Naive thymus-derived CD8-positive, alpha-beta T cell (primary cell): Measurements from ENCODE around the gene GAD2. TPM values are rescaled to one million over a fixed set of nuclear protein-coding genes. Genes with fewer than 3 reads are reported as not detected.
"Not testable (repeated sequence)": the region's sequence is repeated elsewhere in the genome, so short reads cannot be mapped to it uniquely, and the experiment has no call there.

Source experiments
- ATAC-seq, 2 donors: fragments of 150-1000 bp; cut with Tn5 transposase in 1 of 2; sonication (Bioruptor Pico), chemical (Tn5 transposase) in 1 of 2; 1 replicate in 1 of 2; 2 replicates in 1 of 2; pipeline ENCODE4 v1.10.0; 2021; ENCODE audit warnings: mild to moderate bottlenecking in 2 of 2, moderate library complexity in 2 of 2
- POLR2A ChIA-PET: fragments of 350-600 bp; sonication (Branson Sonifier 250); formaldehyde crosslinking; loops from one replicate; lab custom pipeline; 2021; ENCODE audit warnings: antibody characterized with exemption; lab: Charles Lee
- DNase-seq, 10 donors: peaks; one replicate each; pipeline versions ENCODE4 v3.0.0 to v3.0.0-alpha.2; 2020 to 2022
- H3K27ac Mint-ChIP-seq, 10 donors: one replicate each; pipeline ENCODE4 v1.8.0; 2020 to 2022; ENCODE audit warnings: mild to moderate bottlenecking in 10 of 10, mixed read lengths in 10 of 10, moderate library complexity in 4 of 10, inconsistent platforms in 1 of 10
- H3K27me3 Mint-ChIP-seq, 5 donors: one replicate each; pipeline ENCODE4 v1.8.0; 2021 to 2022; ENCODE audit warnings: mixed read lengths in 5 of 5
- H3K36me3 Mint-ChIP-seq, 3 donors: one replicate each; pipeline ENCODE4 v1.8.0; 2020 to 2022; ENCODE audit warnings: mixed read lengths in 3 of 3, mild to moderate bottlenecking in 2 of 3, inconsistent platforms in 1 of 3
- H3K4me1 Mint-ChIP-seq, 4 donors: one replicate each; pipeline ENCODE4 v1.8.0; 2021 to 2022; ENCODE audit warnings: mixed read lengths in 4 of 4
- H3K4me3 Mint-ChIP-seq, 10 donors: one replicate each; pipeline ENCODE4 v1.8.0; 2020 to 2022; ENCODE audit warnings: mild to moderate bottlenecking in 10 of 10, mixed read lengths in 10 of 10, moderate library complexity in 6 of 10, inconsistent platforms in 1 of 10
- H3K9me3 Mint-ChIP-seq, 9 donors: one replicate each; pipeline ENCODE4 v1.8.0; 2020 to 2022; ENCODE audit warnings: mixed read lengths in 9 of 9, mild to moderate bottlenecking in 3 of 9, inconsistent platforms in 1 of 9, moderate library complexity in 1 of 9
- polyA plus RNA-seq, 3 donors: library from polyadenylated mRNA; unstranded; fragments of 300-500 nt; fragmentation: Illumina TruSeq; gene quantifications; one replicate each; pipeline ENCODE4 v1.2.3, GENCODE V29; 2021
- total RNA-seq, 8 experiments: library from RNA in 2 of 8; stranded (reverse) in 2 of 8; gene quantifications; one replicate each; pipeline ENCODE4 v1.2.3 and lab custom pipeline; 2021 to 2026

Gene GAD2
- total and polyA plus RNA-seq, 5 experiments from 2014 or later: not detected

DNA sequence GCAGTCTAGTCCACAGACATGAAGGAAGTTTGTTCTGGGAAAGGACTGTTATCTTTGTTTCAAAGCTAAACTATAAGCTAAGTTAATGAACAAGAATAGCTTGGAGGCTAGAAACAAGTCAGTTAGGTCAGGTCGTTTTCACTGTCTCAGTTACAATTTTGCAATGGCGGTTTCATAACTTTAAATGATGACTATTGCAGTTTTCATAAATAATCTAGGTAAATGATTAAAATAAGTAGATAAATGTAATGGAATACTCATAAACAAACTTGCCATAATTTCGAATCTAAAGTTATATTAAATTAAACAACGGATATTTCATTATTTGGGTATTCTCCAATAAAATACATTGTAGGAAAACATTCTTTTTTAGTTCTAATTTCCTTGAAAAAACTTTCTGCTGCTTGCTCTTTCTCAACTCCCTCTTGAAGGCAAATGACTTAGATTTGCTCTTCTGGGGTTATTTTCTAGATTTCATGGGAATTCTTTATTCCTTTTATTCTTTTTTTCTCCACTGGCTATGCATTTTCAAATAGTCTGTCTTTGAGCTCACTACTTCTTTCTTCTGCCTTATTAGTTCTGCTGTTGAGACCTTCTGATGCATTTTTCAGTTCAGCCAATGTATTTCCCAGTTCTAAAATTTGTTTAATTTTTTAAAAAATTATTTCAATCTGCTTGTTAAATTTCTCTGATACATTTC lies 117.8 kb downstream of the GAD2 start:
- H3K9me3 Mint-ChIP-seq: peaks cover 2 to 10% (median 7%) of the 10 kb centered on the region in 9 donors
- POLR2A ChIA-PET: interaction anchor here (1.3 kb wide), 1 partner anchor 115 kb away, joined by 3 read pairs; no protein-coding TSS in a partner anchor
- H3K4me3 Mint-ChIP-seq: no peak overlapping the region

DNA sequence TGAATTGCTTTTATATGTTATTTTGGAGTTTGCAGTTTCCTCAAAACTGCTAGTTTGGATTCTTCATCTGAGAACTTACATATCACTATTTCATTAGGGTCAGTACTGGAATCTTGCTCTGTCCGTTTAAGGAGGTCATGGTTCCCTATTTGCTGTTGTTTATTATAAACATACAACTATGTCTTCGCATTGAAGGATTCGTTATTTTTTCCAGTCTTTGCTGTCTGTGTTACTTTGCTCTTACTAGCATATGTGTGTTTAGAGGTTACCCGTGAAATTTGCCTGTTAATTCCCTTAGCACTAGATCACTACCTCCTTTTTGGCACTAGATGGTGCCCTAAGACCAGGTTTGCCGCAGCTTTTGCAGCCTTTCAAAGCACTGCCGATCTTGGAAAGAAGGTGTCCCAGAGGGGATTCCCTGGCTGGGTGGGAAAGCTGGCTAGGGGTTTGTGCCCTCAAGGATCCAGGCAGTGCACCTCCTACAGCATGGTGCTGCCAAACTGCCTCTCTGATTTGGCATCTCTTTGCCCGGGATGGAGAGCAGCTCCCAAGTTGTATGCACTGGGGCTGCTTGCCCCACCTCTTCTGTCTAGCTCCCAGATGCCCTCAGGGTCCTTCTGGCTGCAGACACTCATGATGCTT lies 118.5 kb downstream of the GAD2 start:
- POLR2A ChIA-PET: interaction anchor here (1.4 kb wide), 1 partner anchor 222 kb away, joined by 3 read pairs; no protein-coding TSS in a partner anchor
- Mint-ChIP-seq H3K9me3 (peaks cover 2 to 10% (median 7%) of the 10 kb centered on the region in 9 donors), H3K4me3 (peak overlapping the region; percentile 73 to 90 (median 83)), H3K27me3 (no peaks in the 10 kb centered on the region), H3K36me3 (peaks cover 0 to 8% (median 4%) of the 10 kb centered on the region in 3 donors), H3K27ac (peak overlapping the region; percentile 14 to 93 (median 60)), H3K4me1 (peaks cover 3 to 9% (median 6%) of the 10 kb centered on the region in 4 donors)
- ATAC-seq (peak; percentile 90 to 94), DNase-seq (peak; percentile 28 to 79 (median 69))

More for the DNA sequence above, 117.8 kb downstream of the GAD2 start:
- peak overlapping the region in 1 of 10 donors; percentile 53 for H3K27ac Mint-ChIP-seq
- peaks cover 0 to 8% (median 4%) of the 10 kb centered on the region in 3 donors for H3K36me3 Mint-ChIP-seq
- no peaks in the 10 kb centered on the region for H3K27me3 Mint-ChIP-seq
- ATAC-seq (no peak), DNase-seq (peak in 1 of 10 donors; percentile 5)
- H3K4me1 Mint-ChIP-seq: peaks cover 3 to 9% (median 7%) of the 10 kb centered on the region in 4 donors

DNA sequence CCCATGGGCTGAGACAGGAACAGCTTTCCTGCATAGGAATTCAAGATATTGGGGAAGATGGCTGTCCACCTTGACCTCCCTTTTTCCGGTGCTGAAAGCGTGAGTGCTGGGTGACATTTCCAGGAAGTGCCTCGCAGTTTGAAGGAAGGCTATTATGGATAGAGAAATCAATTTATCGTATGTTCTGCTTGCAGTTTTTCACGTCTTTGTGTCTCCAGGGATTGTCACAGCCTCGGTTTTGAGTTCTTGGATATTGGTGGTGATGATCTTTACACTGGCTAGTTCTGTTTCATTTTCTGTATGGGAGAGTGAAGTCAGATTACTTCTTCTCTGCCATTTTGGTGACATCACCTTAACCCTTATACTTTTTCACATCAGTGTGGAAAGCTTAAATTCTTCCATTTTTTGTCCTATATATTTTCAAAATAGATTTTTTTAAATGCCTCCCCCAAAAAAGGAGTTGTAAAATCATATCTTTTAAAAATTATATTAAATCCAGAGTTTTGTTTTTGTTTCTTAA lies 119.1 kb downstream of the GAD2 start:
- Mint-ChIP-seq H3K4me1 (peaks cover 3 to 9% (median 6%) of the 10 kb centered on the region in 4 donors), H3K36me3 (peaks cover 0 to 8% (median 4%) of the 10 kb centered on the region in 3 donors), H3K9me3 (peaks cover 2 to 10% (median 7%) of the 10 kb centered on the region in 9 donors), H3K27me3 (no peaks in the 10 kb centered on the region), H3K4me3 (peak overlapping the region; percentile 73 to 90 (median 83)), H3K27ac (peak overlapping the region; percentile 14 to 93 (median 60))
- ATAC-seq (peak; percentile 27 to 46), DNase-seq (no peak)
- POLR2A ChIA-PET: interaction anchor here (1.4 kb wide), 1 partner anchor 221 kb away, joined by 3 read pairs; no protein-coding TSS in a partner anchor

GRCh38 chr10:26336979-26337378 lies 120.4 kb downstream of the GAD2 start:
- peaks cover 5 to 12% (median 8%) of the 10 kb centered on the region in 4 donors for H3K4me1 Mint-ChIP-seq
- H3K27me3 Mint-ChIP-seq: no peaks in the 10 kb centered on the region
- H3K9me3 Mint-ChIP-seq: peaks cover 2 to 10% (median 7%) of the 10 kb centered on the region in 9 donors
- H3K27ac Mint-ChIP-seq: peak overlapping the region in 3 of 10 donors; percentile 0 to 30 (median 1)
- peaks cover 0 to 8% (median 4%) of the 10 kb centered on the region in 3 donors for H3K36me3 Mint-ChIP-seq
- ATAC-seq (no peak), DNase-seq (no peak)
- POLR2A ChIA-PET: no interaction called here
- peak overlapping the region in 2 of 10 donors; percentile 9 for H3K4me3 Mint-ChIP-seq

DNA sequence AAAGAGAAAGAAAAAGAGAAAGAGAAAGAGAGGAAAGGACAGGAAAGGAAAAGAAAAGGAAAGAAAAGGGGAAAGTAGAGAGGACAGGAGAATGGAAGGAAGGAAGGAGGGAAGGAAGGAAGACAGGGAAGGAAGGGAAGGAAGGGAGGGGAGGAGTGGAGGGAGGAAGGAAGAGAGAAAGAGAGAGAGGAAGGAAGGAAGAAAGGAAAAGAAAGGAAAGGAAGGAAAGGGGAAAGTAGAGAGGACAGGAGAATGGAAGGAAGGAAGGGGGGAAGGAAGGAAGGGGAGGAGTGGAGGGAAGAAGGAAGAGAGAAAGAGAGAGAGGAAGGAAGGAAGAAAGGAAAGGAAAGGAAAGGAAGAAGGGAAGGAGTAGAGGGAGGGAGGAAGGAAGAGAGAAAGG lies 125.1 kb downstream of the GAD2 start:
- no peaks in the 10 kb centered on the region for H3K27me3 Mint-ChIP-seq
- H3K27ac Mint-ChIP-seq: peak overlapping the region in 2 of 10 donors; percentile 1 to 69
- no peaks in the 10 kb centered on the region for H3K9me3 Mint-ChIP-seq
- H3K4me3 Mint-ChIP-seq: no peak overlapping the region
- peaks cover 0 to 5% (median 3%) of the 10 kb centered on the region in 4 donors for H3K4me1 Mint-ChIP-seq
- POLR2A ChIA-PET: no interaction called here
- ATAC-seq (no peak), DNase-seq (no peak)
- no peaks in the 10 kb centered on the region for H3K36me3 Mint-ChIP-seq

DNA sequence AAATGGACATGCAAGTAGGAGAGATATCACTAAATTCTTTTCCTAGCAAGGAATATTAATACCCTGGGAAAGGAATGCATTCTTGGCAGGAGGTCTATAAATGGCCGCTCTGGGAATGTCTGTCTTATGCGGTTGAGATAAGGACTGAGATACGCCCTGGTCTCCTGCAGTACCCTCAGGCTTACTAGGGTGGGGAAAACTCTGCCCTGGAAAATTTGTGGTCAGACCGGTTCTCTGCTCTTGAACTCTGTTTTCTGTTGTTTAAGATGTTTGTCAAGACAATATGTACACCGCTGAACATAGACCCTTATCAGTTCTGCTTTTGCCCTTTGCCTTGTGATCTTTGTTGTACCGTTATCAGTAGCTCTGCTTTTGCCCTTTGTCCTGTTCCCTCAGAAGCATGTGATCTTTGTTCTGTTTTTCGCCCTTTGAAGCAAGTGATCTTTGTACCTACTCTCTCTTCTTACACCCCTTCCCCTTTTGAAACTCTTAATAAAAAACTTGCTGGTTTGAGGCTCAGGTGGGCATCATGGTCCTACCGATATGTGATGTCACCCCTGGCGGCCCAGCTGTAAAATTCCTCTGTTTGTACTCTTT lies 132.3 kb downstream of the GAD2 start:
- DNase-seq, POLR2A ChIA-PET, H3K4me1 Mint-ChIP-seq, H3K4me3 Mint-ChIP-seq, ATAC-seq, H3K36me3 Mint-ChIP-seq, H3K27me3 Mint-ChIP-seq, H3K27ac Mint-ChIP-seq: not testable (repeated sequence)
- peaks cover 0 to 15% (median 4%) of the 10 kb centered on the region in 9 donors for H3K9me3 Mint-ChIP-seq

Other genes with a start within 250 kb of the GAD2 start
- gene APBB1IP, start 221.6 kb downstream of the GAD2 start, total RNA-seq: 100 to 1,000 TPM in 1 of 2 experiments, 10 to 100 TPM in 1; 91.6 to 102 TPM
- 10 to 100 TPM; 50.0 to 68.5 (median 65.1) TPM for gene APBB1IP, start 221.6 kb downstream of the GAD2 start, polyA plus RNA-seq